NOMO-1 treated with DMSO at 0.1 percent for 48 hours (cell line): ENCODE data around the gene GZMM.

Experiments
- DNase-seq: peaks from one replicate; lab custom pipeline; 2025; ENCODE audit not compliant: unreplicated experiment; lab: John Stamatoyannopoulos, UW

The GZMM gene

DNA sequence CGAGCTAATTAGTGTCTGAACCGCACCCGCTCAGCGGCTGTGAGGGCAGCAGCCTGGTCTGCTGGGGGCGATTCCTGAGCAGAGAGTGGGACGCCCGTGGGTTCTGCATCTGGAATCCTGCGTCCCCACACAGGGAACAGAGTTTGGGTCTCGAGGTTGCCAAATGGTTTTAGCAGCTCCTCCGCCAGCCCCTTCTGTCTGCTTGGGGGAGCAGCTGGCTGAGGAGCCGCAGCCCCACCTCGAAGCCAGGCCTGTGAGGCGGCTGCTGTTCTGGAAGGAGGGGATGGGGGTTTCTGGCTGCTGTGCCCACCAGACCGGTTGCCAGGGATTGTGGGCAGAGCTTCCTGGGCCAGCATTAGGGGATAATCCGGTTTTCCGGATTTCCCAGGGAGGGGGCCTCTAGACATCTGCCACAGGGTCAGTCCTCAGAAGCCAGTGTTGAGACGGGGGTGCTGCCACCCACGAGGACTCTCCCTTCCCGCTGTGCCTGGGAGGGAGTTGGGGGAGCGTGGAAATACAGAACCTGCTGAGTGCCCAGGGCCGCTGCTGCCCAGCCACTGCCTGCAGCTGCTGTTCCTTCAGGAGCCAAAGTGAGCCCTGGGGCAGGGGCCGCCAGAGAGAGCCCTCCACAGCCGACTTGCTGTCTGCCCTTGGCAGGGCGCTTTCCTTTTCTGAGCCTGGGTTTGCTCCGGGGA lies 10.3 kb upstream of the GZMM start:
- no peak for DNase-seq

DNA sequence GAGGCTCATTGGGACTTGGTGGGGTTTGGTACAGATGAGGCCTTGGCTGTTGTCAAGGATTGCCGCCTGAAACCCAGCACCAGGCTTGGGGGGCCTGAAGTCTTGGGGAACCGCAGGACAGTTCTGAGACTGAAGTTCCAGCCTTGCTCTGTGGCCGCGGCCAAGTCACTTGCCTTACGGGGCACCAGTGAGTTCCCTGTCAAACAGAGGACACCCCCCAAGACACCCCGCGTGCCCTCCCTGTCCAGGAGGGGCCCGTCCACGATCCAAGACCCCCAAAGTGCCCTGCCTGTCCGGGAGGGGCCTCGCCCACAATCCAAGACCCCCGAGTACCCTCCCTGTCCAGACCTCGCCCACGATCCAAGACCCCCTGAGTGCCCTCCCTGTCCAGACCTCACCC lies 9.8 kb upstream of the GZMM start:
- DNase-seq, result no peak

DNA sequence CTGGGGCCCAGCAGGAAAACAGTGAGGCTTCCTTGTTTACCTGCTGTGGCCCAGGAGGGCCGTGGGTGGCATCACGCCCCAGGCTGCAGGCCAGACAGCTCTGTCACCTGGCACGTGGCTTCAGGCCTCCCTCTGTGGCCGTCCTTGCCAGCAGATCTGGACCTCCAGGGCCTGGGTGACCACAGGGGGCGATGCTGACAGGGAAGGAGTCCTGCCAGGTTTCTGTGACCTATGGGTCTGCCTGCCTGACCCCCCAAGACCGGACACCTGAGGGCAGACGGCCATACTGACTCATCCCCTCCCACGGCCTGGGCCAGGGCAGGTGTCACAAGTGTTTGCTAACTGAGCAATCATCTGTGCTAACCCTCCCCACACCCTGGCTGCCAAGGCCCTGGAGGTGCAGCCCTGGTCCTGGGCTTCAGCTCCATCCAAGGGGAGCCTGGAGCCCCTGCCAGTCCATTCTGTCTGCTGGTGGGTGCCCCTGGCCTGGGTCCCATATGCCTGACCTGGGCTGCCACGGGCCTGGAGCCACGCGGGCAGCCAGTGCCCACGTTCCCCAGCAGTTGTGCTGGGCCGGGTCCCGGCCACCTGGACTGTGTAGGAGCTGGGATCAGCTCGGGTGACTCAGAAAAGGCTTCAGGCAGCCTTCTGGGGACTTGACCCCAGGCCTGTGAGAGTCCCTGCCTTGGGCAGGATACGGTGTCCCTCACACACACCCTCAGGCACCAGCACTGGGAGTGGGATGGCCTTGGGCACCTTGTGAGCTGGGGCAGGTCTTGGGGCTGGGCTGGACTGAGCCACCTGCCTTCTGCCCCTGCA lies 8.6 kb upstream of the GZMM start:
- no peak for DNase-seq

DNA sequence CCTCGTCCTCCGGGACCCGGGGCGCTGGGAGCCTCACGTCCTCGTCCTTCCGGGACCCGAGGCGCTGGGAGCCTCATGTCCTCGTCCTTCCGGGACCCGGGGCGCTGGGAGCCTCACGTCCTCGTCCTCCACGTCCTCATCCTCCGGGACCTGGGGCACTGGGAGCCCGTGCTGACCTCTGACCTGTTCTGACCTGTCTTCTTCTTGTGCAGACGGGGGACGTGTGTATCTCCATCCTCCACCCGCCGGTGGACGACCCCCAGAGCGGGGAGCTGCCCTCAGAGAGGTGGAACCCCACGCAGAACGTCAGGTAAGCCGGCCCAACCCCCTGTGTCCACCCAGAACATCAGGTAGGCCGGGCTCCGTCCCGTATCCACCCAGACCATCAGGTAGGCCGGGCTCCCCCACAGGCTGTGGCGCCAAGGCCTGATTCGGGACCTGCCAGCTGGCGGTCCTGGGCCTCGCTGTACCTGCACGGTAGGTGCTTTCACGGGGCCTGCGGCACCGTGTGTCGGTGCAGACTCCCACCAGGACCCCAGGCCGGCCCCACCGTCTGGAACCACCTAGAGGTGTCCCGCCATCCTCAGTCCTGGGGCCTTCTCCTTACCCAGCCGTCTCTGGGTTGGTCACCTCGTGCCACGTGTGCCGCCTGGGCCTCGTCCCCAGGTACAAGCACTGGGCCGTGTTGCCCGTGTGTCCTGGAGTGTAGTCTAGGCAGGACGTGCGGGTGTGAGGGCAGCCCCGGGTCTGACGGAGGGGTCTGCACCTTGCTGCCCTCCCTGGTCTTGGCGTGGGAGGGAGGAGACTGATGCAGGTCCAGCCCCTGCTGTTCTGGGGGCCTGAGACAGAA lies 7.6 kb upstream of the GZMM start:
- DNase-seq, result no peak

DNA sequence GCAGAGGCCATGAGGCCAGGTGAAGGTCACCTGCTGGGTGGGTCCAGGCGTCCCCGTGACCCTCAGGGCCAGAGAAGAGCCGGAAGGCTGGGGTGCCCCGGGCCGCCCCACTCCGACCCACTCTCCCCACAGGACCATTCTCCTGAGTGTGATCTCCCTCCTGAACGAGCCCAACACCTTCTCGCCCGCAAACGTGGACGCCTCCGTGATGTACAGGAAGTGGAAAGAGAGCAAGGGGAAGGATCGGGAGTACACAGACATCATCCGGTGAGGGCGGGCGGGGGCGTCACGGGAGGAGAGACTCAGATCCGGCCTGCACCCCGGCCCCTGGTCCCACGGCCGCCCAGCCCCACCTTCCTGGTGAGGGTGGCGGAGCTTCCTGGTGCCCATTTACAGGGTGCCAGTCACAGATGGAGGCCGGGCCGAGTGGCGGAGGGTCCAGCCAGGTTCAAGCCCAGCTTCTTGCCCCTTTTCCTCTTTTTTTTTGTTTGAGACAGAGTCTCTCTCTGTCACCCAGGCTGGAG lies 6.9 kb upstream of the GZMM start:
- DNase-seq, result no peak

- DNase-seq, result no peak
Measured at GRCh38 chr19:538641-539428, 5.0 kb upstream of the GZMM start.

GRCh38 chr19:539429-540030 lies 4.3 kb upstream of the GZMM start:
- DNase-seq, result no peak

GRCh38 chr19:540867-541637 lies 2.8 kb upstream of the GZMM start:
- DNase-seq, result no peak

- no peak for DNase-seq
Measured at GRCh38 chr19:541699-542098, 2.2 kb upstream of the GZMM start.

- DNase-seq, result no peak
Measured at GRCh38 chr19:542173-542866, 1.5 kb upstream of the GZMM start.

DNA sequence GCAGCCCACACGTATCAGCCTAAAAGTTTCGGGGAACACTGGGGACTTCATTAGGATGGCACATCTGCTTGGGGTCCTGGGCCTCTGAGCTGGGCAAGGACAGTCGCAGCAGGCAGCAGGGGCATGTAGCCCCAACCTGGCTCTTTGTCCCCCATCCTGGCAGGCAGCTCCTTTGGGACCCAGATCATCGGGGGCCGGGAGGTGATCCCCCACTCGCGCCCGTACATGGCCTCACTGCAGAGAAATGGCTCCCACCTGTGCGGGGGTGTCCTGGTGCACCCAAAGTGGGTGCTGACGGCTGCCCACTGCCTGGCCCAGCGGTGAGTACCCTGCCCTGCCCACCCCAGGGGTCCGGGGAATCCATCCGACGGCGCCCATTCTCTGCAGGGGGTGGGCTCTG lies 3.3 kb downstream of the GZMM start:
- no peak for DNase-seq

GRCh38 chr19:547836-548720 lies 4.2 kb downstream of the GZMM start:
- DNase-seq, result no peak

DNA sequence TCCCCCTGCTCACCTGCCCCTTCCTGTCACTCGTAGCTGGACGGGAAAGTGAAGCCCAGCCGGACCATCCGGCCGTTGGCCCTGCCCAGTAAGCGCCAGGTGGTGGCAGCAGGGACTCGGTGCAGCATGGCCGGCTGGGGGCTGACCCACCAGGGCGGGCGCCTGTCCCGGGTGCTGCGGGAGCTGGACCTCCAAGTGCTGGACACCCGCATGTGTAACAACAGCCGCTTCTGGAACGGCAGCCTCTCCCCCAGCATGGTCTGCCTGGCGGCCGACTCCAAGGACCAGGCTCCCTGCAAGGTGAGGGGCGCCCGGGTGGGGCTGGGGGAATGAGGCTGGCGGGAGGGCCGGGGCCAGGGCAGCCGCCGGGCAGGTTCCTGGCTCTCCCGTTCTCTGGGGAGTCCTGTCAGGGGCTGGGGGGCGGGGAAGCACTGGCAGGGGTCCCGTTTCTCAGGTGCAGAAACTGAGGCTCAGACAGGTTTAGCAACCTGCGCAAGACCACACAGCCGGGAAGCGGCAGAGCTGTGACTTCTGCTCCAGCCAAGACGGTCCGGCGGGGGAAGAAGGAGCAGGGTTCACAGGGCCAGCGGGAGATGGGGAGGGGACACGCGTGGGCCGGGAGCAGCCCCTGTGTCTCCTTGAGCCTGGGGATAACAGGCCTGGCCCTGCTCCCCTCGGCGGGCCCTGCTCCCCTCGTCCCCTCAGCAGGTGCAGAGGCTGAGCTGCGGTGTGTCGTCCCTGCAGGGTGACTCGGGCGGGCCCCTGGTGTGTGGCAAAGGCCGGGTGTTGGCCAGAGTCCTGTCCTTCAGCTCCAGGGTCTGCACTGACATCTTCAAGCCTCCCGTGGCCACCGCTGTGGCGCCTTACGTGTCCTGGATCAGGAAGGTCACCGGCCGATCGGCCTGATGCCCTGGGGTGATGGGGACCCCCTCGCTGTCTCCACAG lies 5.3 kb downstream of the GZMM start:
- DNase-seq, result no peak

GRCh38 chr19:554817-555216 lies 11.0 kb downstream of the GZMM start:
- DNase-seq, result no peak

DNA sequence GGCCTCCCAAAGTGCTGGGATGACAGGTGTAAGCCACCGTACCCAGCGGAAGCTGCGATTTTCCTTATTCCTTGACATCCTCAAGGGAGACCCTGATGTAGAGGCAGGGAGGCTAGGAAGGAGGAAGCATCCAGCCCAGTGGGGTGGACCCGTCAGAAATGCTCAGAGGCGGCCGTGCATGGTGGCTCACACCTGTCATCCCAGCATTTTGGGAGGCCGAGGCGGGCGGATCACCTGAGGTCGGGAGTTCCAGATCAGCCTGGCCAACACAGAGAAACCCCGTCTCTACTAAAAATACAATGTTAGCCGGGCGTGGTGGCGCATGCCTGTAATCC lies 11.6 kb downstream of the GZMM start:
- DNase-seq, result no peak

DNA sequence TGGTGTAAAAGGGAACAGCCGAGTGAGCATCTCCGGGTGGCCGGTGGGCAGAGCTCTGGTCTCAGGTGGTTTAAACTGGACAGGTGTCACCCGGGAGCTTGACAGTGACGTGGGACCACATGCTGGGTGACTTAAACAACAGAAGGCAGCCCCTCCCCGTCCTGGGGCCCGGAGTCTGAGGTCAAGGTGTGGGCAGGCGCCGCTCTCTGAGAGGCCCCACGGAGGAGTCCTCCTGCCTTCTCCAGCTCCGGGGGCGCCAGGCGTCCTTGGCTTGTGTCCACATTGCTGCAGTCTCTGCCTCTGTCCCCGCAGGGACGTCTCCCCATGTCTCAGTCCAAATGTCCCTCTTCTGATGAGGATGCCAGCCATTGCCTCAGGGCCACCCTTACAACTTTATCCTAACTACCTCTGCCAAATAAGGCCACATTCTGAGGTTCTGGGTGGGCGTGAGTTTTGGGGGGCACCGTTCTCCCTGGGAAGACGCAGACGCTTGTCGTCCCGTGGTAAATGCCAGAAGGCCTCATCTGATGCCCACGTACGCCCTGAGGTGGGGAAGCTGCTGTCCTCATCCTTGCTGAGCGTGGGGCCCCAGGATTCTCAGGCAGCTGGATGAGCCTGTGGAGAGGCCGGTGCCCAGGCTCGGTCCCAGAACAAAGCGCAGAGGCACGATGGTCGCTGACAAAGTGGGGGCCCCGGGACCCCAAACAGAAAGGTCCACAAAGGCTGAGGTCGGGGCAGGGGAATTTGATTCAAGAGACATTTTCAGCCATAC lies 12.9 kb downstream of the GZMM start:
- DNase-seq, result no peak
